Upper lobe of left lung (tissue), 4 donors: Measurements from ENCODE around the gene FOLR3.

ENCODE experiments used
- EP300 ChIP-seq, 4 donors: sonication (generic); formaldehyde crosslinking; IDR thresholded peaks; one replicate each; pipeline ENCODE4 v1.5.1; 2017; ENCODE audit warnings: antibody characterized with exemption in 4 of 4, control low read depth in 2 of 4
- POLR2A ChIP-seq, 4 donors: fragments of 450-650 bp; IDR thresholded peaks; one replicate each; pipeline ENCODE4 v1.5.1; 2016 to 2017; ENCODE audit warnings: antibody characterized with exemption in 4 of 4, mild to moderate bottlenecking in 2 of 4
- POLR2AphosphoS5 ChIP-seq, 2 donors: sonication (generic); formaldehyde crosslinking; IDR thresholded peaks; one replicate each; pipeline ENCODE4 v1.5.1; 2017; ENCODE audit warnings: antibody characterized with exemption in 2 of 2
- TF ChIP-seq, protein P1 (sequence below), 6 experiments: fragments of 450-650 bp in 4 of 6; fragments of 200-600 bp in 2 of 6; sonication (generic) in 2 of 6; IDR thresholded peaks; one replicate each; pipeline ENCODE4 v1.5.1; 2016 to 2019; ENCODE audit warnings: antibody characterized with exemption in 6 of 6

GRCh38 chr11:72088076-72088808 is 47.3 kb upstream of the FOLR3 start:
- TF ChIP-seq, protein P1, sequence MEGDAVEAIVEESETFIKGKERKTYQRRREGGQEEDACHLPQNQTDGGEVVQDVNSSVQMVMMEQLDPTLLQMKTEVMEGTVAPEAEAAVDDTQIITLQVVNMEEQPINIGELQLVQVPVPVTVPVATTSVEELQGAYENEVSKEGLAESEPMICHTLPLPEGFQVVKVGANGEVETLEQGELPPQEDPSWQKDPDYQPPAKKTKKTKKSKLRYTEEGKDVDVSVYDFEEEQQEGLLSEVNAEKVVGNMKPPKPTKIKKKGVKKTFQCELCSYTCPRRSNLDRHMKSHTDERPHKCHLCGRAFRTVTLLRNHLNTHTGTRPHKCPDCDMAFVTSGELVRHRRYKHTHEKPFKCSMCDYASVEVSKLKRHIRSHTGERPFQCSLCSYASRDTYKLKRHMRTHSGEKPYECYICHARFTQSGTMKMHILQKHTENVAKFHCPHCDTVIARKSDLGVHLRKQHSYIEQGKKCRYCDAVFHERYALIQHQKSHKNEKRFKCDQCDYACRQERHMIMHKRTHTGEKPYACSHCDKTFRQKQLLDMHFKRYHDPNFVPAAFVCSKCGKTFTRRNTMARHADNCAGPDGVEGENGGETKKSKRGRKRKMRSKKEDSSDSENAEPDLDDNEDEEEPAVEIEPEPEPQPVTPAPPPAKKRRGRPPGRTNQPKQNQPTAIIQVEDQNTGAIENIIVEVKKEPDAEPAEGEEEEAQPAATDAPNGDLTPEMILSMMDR (IDR thresholded peaks at IDR 0.05) = no peak
- TF ChIP-seq POLR2A (IDR thresholded peaks at IDR 0.05) = no peak
- TF ChIP-seq POLR2AphosphoS5 (IDR thresholded peaks at IDR 0.05) = no peak
- TF ChIP-seq EP300 (IDR thresholded peaks at IDR 0.05) = no peak
